IMR-90 (cell line): Measurements from ENCODE around the gene GBA2. TPM values are rescaled to one million over a fixed set of nuclear protein-coding genes. Genes with fewer than 3 reads are reported as not detected.

Experiments
- ATAC-seq: fragments of 200-7000 bp; cut with Tn5 transposase; 2 replicates; pipeline ENCODE4 v1.9.1; 2020; ENCODE audit warnings: low read depth, mild to moderate bottlenecking, moderate library complexity
- BruUV-seq: library from RNA; stranded (reverse); fragments of 400-500 nt; replicated peaks from 2 replicates; lab custom pipeline; 2021; lab: Mats Ljungman, UMichigan
- CTCF ChIA-PET: fragments of 300-600 bp; formaldehyde crosslinking; extraction: SDS; loops from one replicate; lab custom pipeline; 2021; ENCODE audit warnings: antibody characterized with exemption; lab: Yijun Ruan, JAX
- POLR2A ChIA-PET: fragments of 300-600 bp; sonication (Branson Sonifier 250); formaldehyde crosslinking; loops from one replicate; lab custom pipeline; 2022; ENCODE audit warnings: antibody characterized with exemption; ENCODE audit not compliant: unreplicated experiment; lab: Charles Lee
- DNase-seq: peaks from one replicate; pipeline ENCODE4 v3.0.0; 2013
- H2AFZ ChIP-seq: replicated peaks from 2 replicates; pipeline ENCODE3; 2013; ENCODE audit warnings: low read length, mild to moderate bottlenecking; ENCODE audit not compliant: poor library complexity
- H2AK5ac ChIP-seq: 2 replicates; pipeline ENCODE4 v1.6.1; 2013; ENCODE audit warnings: low read depth, low read length, inconsistent platforms
- H2AK9ac ChIP-seq: replicated peaks from 2 replicates; pipeline ENCODE3; 2013; ENCODE audit warnings: mild to moderate bottlenecking, low read depth, low read length, moderate library complexity; ENCODE audit not compliant: poor library complexity
- H2BK120ac ChIP-seq: 2 replicates; pipeline ENCODE4 v1.6.1; 2013; ENCODE audit warnings: low read depth, low read length, inconsistent platforms
- H2BK15ac ChIP-seq: 3 replicates; pipeline ENCODE4 v1.6.1; 2013; ENCODE audit warnings: low read depth, low read length, inconsistent platforms
- H2BK20ac ChIP-seq: 2 replicates; pipeline ENCODE4 v1.6.1; 2013; ENCODE audit warnings: low read depth, mild to moderate bottlenecking, inconsistent platforms, low read length, moderate library complexity
- H2BK5ac ChIP-seq: 2 replicates; pipeline ENCODE4 v1.6.1; 2013; ENCODE audit warnings: mild to moderate bottlenecking, low read depth, low read length, inconsistent platforms; ENCODE audit not compliant: poor library complexity, severe bottlenecking
- H3K14ac ChIP-seq: replicated peaks from 2 replicates; pipeline ENCODE4 v1.6.1; 2013; ENCODE audit warnings: low read depth, low read length, inconsistent platforms
- H3K18ac ChIP-seq: 2 replicates; pipeline ENCODE4 v1.6.1; 2013; ENCODE audit warnings: low read depth, low read length, control low read depth
- H3K23ac ChIP-seq: 2 replicates; pipeline ENCODE4 v1.6.1; 2013; ENCODE audit warnings: low read depth, low read length, inconsistent platforms
- H3K27ac ChIP-seq: 2 replicates; pipeline ENCODE4 v1.5.1; 2013; ENCODE audit warnings: mild to moderate bottlenecking, control low read depth, low read length; ENCODE audit not compliant: insufficient read depth
- H3K27me3 ChIP-seq: 2 replicates; pipeline ENCODE4 v1.6.1; 2013; ENCODE audit warnings: low read length; ENCODE audit not compliant: control insufficient read depth, insufficient read depth
- H3K36me3 ChIP-seq: 2 replicates; pipeline ENCODE4 v1.6.1; 2013; ENCODE audit warnings: low read length, mixed read lengths; ENCODE audit not compliant: control insufficient read depth, insufficient read depth
- H3K4ac ChIP-seq: 2 replicates; pipeline ENCODE4 v1.6.1; 2013; ENCODE audit warnings: low read depth, low read length, inconsistent platforms
- H3K4me1 ChIP-seq: 2 replicates; pipeline ENCODE4 v1.6.1; 2013; ENCODE audit warnings: low read length, mixed read lengths; ENCODE audit not compliant: control insufficient read depth, insufficient read depth
- H3K4me2 ChIP-seq: 2 replicates; pipeline ENCODE4 v1.6.1; 2013; ENCODE audit warnings: low read depth, mild to moderate bottlenecking, control low read depth, low read length, moderate library complexity
- H3K4me3 ChIP-seq: 2 replicates; pipeline ENCODE4 v1.5.1; 2013; ENCODE audit warnings: low read depth, mild to moderate bottlenecking, control low read depth, low read length, moderate library complexity; ENCODE audit not compliant: insufficient read depth
- H3K56ac ChIP-seq: 2 replicates; pipeline ENCODE4 v1.6.1; 2013; ENCODE audit warnings: low read length, inconsistent platforms; ENCODE audit not compliant: insufficient read depth; ENCODE audit errors: extremely low read depth
- H3K79me1 ChIP-seq, 2 experiments: 2 replicates each; pipeline ENCODE4 v1.6.1; 2013; ENCODE audit warnings: low read length in 2 of 2, inconsistent platforms in 1 of 2, low read depth in 1 of 2
- H3K9ac ChIP-seq: 2 replicates; pipeline ENCODE4 v1.6.1; 2013; ENCODE audit warnings: low read depth, low read length, control low read depth
- H3K9me1 ChIP-seq: 2 replicates; pipeline ENCODE4 v1.6.1; 2013; ENCODE audit warnings: low read length, inconsistent platforms; ENCODE audit not compliant: insufficient read depth
- H3K9me3 ChIP-seq: 2 replicates; pipeline ENCODE4 v1.6.1; 2013; ENCODE audit warnings: low read length; ENCODE audit not compliant: control insufficient read depth, insufficient read depth
- H4K20me1 ChIP-seq: 2 replicates; pipeline ENCODE4 v1.6.1; 2013; ENCODE audit warnings: low read length, inconsistent platforms; ENCODE audit not compliant: insufficient read depth
- H4K5ac ChIP-seq: 2 replicates; pipeline ENCODE4 v1.6.1; 2013; ENCODE audit warnings: mild to moderate bottlenecking, low read depth, low read length, control low read depth
- H4K8ac ChIP-seq, 2 experiments: 2 replicates each; pipeline ENCODE4 v1.6.1; 2013; ENCODE audit warnings: low read depth in 2 of 2, low read length in 2 of 2, control low read depth in 1 of 2, inconsistent platforms in 1 of 2
- H4K91ac ChIP-seq: 2 replicates; pipeline ENCODE4 v1.6.1; 2013; ENCODE audit warnings: low read depth, low read length, inconsistent platforms; ENCODE audit not compliant: insufficient read depth
- MAFK ChIP-seq: IDR thresholded peaks from 2 replicates; pipeline ENCODE4 v1.6.1; 2012; ENCODE audit warnings: low read depth, low read length, improper control_type of control experiment
- MAZ ChIP-seq: IDR thresholded peaks from 2 replicates; pipeline ENCODE4 v1.6.1; 2012; ENCODE audit warnings: low read depth, mild to moderate bottlenecking, low read length, improper control_type of control experiment, moderate library complexity, borderline replicate concordance
- MXI1 ChIP-seq: IDR thresholded peaks from 2 replicates; pipeline ENCODE4 v1.6.1; 2012; ENCODE audit warnings: low read depth, mild to moderate bottlenecking, low read length, moderate library complexity, borderline replicate concordance
- POLR2A ChIP-seq: IDR thresholded peaks from 2 replicates; pipeline ENCODE4 v1.6.1; 2012; ENCODE audit warnings: mild to moderate bottlenecking, low read depth, low read length
- SMC3 ChIP-seq: fragments of 150-350 bp; IDR thresholded peaks from 2 replicates; pipeline ENCODE4 v1.6.1; 2016; ENCODE audit warnings: low read depth, mild to moderate bottlenecking, antibody characterized with exemption, low read length, moderate library complexity
- WGBS, 2 experiments: methylation state at CpG; one replicate each; pipeline versions ENCODE4 v1.1.5 to v1.1.7; 2013; ENCODE audit warnings: missing lambda C conversion rate in 2 of 2; ENCODE audit not compliant: insufficient read length in 1 of 2; ENCODE audit errors: extremely low coverage in 2 of 2; 5-methylcytosine and 5-hydroxymethylcytosine counted together
- dilution Hi-C: fragments of 300-500 bp; cut with HindIII; formaldehyde crosslinking; loops from one replicate; pipeline ENCODE4 v1.14.3; 2018; ENCODE audit warnings: low sequenced_read_pairs; ENCODE audit not compliant: unreplicated experiment
- in situ Hi-C: fragments of 300-500 bp; cut with MboI; formaldehyde crosslinking; loops from 3 replicates; pipeline ENCODE4 v1.14.3; 2019; ENCODE audit warnings: low sequenced_read_pairs, inconsistent platforms, mixed read lengths
- intact Hi-C: fragments of 100-400 bp; cut with micrococcal nuclease; formaldehyde crosslinking; loops from 2 replicates; pipeline ENCODE4 v1.10.0; 2022
- polyA plus RNA-seq, 3 experiments: library from polyadenylated mRNA; depleted of rRNA; stranded (reverse); fragments of >200 nt; gene quantifications; 2 replicates each; pipeline ENCODE4 v1.2.3, GENCODE V29; 2012; ENCODE audit warnings: low replicate concordance in 1 of 3
- total RNA-seq: library from RNA; depleted of rRNA; stranded (reverse); fragments of >200 nt; gene quantifications from 2 replicates; pipeline ENCODE4 v1.2.3, GENCODE V29; 2012
- TF ChIP-seq, protein P1 (sequence below): fragments of 150-350 bp; IDR thresholded peaks from 2 replicates; pipeline ENCODE4 v1.6.1; 2017; ENCODE audit warnings: mild to moderate bottlenecking, antibody characterized with exemption, low read length, low read depth

Gene GBA2
- total and polyA plus RNA-seq, 2 of the 4 experiments (the other 2 are of a cell fraction) = 18.1 to 38.2 TPM

DNA sequence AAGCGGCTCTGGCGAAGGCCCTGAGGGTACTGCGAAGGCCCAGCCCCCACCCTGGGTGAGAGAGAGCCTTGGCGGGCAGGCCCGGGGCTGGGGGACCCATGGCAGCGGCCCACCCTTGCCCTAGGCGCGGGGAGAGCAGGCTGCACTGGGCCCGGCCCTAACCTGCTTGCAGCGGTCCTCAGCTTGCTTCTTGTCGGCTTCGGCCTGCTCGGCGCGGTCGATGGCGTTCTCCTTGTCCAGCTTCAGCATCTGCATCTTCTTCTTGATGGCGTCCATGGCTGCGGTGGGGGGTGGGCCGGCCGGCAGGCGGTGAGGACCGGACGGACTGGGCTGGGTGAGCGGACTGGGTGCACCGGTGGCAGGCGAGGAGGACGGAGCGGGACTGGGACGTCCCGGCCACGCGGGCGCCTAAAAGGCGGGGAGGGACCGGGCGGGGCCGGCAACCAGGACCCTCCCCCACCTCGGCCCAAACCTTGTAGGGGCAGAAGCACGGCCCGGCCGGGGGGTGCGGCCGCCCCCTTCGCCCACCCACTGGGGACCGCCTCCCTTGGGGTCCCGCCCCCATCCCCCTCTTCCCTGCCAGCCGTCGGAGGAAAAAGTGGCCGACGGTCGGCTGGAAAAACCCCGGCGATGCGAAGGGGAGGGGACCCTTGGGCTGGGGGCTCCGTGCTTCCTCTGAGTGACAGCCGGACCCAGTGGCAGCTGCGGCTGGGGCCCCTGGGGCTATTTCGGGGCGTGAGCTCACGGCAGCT lies 59.3 kb downstream of the GBA2 start, which contains the start of gene TPM2:
Gene TPM2 (minus strand): TSS at position 384 of the 752 bp plus-strand sequence. CDS start 108 bp downstream, at position 276.
- peak within 1 kb of the TSS; percentile 97 for H3K4me2 ChIP-seq
- H3K14ac ChIP-seq = peak within 1 kb of the TSS; percentile 100
- peak within 1 kb of the TSS; percentile 82 for H2BK20ac ChIP-seq
- no peaks in the 10 kb centered on the region for H3K27me3 ChIP-seq
- peak within 1 kb of the TSS; percentile 98 for H2BK5ac ChIP-seq
- peaks cover 0 to 60% of the 10 kb centered on the region in 2 experiments; a peak in 3 of 4 replicates for H3K79me1 ChIP-seq
- H2AFZ ChIP-seq = peak within 1 kb of the TSS; percentile 85
- H2AK5ac ChIP-seq = peak within 1 kb of the TSS; percentile 97
- DNase-seq (peak; percentile 90), ATAC-seq (peak; percentile 66)
- peaks cover 26% of the 10 kb centered on the region for H3K4me1 ChIP-seq
- H4K8ac ChIP-seq = peak within 1 kb of the TSS; percentile 93 to 98
- peak within 1 kb of the TSS; percentile 97 for H3K56ac ChIP-seq
- H3K23ac ChIP-seq = peak within 1 kb of the TSS; percentile 96
- TF ChIP-seq MAZ = peak; percentile 69; the same call in 1 of the 2 replicates
- TF ChIP-seq, protein P1, sequence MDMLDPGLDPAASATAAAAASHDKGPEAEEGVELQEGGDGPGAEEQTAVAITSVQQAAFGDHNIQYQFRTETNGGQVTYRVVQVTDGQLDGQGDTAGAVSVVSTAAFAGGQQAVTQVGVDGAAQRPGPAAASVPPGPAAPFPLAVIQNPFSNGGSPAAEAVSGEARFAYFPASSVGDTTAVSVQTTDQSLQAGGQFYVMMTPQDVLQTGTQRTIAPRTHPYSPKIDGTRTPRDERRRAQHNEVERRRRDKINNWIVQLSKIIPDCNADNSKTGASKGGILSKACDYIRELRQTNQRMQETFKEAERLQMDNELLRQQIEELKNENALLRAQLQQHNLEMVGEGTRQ = no peak
- peak; percentile 99 for TF ChIP-seq POLR2A
- peak; percentile 92 for TF ChIP-seq MXI1
- TF ChIP-seq SMC3 = no peak
- TF ChIP-seq MAFK = no peak
- peak within 1 kb of the TSS; percentile 99 for H3K4ac ChIP-seq
- BruUV-seq = TSS peak; percentile 63
- POLR2A ChIA-PET = interaction anchor here (0.5 to 2.6 kb wide), 12 partner anchors 9 to 204 kb away, joined by 3 to 25 read pairs (median 5); partner anchors contain the start of gene TLN1
- intact Hi-C loops (loop anchor here (2.0 to 10.0 kb wide), 3 partner anchors 32 to 85 kb away; partner anchors contain the start of genes CCDC107, RMRP and TESK1), dilution Hi-C loops (no loop called here), in situ Hi-C loops (no loop called here)
- peak within 1 kb of the TSS; percentile 73 for H4K5ac ChIP-seq
- H3K36me3 ChIP-seq = peaks cover 33% of the 10 kb centered on the region
- peak within 1 kb of the TSS; percentile 83 for H3K4me3 ChIP-seq
- peak within 1 kb of the TSS; percentile 98 for H2AK9ac ChIP-seq
- peak within 1 kb of the TSS; percentile 93 for H3K18ac ChIP-seq
- peaks cover 19% of the 10 kb centered on the region for H3K9me1 ChIP-seq
- WGBS, 2 experiments = 0% methylated on average over 13 of the region's 61 CpGs; no CpG with 5 or more reads in 1 of the 2 experiments
- peak within 1 kb of the TSS; percentile 95; the same call in 2 of the 3 replicates for H2BK15ac ChIP-seq
- peaks cover 50% of the 10 kb centered on the region for H4K20me1 ChIP-seq
- peak within 1 kb of the TSS; percentile 86 for H2BK120ac ChIP-seq
- no peaks in the 10 kb centered on the region for H3K9me3 ChIP-seq
- peak within 1 kb of the TSS; percentile 98 for H3K27ac ChIP-seq
- CTCF ChIA-PET = interaction anchor here (0.7 to 1.2 kb wide), 2 partner anchors 29 to 38 kb away, joined by 3 to 4 read pairs; no protein-coding TSS in a partner anchor
- H4K91ac ChIP-seq = peak within 1 kb of the TSS; percentile 99
- peak within 1 kb of the TSS; percentile 98 for H3K9ac ChIP-seq
